ENCODE measurements around the gene SOCS1. TPM values are rescaled to one million over a fixed set of nuclear protein-coding genes. Genes with fewer than 3 reads are reported as not detected.

Gene SOCS1
- total and polyA plus RNA-seq, 8 donors: 11.8 to 27.4 (median 21.1) TPM

DNA sequence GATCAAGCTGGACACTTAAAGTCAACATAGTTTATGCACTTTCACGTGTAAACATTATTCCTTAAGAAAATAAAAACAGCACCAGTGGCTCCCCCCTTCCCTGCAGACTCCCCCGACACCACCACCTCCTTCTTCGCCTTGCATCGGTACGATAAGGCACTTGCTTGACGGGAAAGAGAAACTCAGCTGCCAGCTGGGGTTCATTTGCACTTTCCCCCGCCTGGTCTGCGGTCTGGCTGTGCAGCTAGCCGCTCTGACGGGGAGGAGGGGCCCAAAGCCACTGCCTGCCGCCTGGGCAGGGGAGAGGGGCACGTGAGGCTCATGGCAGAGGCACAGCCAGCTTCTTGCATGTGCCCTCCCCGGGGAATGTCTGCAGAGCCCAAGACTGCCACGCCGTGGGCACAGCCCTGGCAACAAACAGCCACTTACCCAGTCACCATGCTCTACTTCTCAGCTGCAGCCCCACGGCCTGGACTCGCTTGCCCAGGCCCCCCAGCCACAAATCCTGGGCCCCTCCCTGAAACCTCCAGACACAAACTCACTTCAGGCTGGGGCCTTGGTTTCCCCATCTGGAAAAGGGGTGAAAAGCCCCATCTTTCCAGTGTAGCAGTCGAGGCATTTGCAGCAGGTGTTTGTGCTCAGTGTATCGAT is 41.6 kb upstream of the SOCS1 start:
- peak overlapping the region in 1 of 2 donors; percentile 1 for H3K4me3 ChIP-seq

DNA sequence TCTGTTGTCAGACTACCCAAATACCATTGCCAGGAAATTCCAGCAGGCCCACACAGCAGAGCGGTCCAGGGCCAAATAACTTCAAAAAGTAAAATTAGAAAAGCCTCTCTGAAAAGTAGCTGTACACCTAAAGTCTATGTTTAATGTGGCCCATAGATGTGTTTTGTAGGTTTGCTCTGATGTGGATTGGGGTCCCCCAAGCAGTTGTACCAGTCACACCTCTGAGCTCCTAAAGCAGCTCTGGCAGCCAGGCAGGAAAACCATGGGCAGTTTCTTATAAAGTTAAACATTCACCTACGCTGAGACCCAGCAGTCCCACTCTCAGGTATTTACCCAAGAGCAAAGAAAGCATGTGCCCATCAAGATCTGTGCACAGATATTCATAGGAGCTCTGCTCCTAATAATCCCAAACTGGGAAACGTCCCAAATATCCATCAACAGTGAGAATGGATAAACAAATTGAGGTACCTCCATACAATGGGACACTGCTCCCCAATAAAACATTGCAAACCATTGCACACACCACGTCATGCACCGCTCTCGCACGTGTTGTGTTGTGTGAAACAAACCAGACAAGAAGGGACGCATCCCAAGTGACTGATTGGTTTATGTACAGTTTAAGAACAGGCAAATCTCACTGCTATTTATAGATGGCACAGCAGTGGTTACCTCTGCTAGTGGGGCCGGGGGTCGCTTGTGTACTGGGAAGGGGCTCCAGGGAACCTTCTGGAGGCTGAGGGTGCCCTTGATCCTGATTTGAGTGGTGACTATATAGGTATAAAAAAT is 40.9 kb upstream of the SOCS1 start:
- Histone ChIP-seq H3K4me3 (no peak overlapping the region), H3K9me3 (no peaks in the 10 kb centered on the region), H3K27me3 (no peaks in the 10 kb centered on the region), H3K4me1 (peaks cover 19 to 23% of the 10 kb centered on the region in 2 donors), H3K36me3 (no peaks in the 10 kb centered on the region), H3K27ac (peak overlapping the region; percentile 41 to 46)
- intact Hi-C loops (cut with DNase I): no loop called here
- TF ChIP-seq, protein P1, sequence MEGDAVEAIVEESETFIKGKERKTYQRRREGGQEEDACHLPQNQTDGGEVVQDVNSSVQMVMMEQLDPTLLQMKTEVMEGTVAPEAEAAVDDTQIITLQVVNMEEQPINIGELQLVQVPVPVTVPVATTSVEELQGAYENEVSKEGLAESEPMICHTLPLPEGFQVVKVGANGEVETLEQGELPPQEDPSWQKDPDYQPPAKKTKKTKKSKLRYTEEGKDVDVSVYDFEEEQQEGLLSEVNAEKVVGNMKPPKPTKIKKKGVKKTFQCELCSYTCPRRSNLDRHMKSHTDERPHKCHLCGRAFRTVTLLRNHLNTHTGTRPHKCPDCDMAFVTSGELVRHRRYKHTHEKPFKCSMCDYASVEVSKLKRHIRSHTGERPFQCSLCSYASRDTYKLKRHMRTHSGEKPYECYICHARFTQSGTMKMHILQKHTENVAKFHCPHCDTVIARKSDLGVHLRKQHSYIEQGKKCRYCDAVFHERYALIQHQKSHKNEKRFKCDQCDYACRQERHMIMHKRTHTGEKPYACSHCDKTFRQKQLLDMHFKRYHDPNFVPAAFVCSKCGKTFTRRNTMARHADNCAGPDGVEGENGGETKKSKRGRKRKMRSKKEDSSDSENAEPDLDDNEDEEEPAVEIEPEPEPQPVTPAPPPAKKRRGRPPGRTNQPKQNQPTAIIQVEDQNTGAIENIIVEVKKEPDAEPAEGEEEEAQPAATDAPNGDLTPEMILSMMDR (IDR thresholded peaks at IDR 0.05): no peak
- ATAC-seq: peak; percentile 69
- no peak for DNase-seq

More for the DNA sequence above, 41.6 kb upstream of the SOCS1 start:
- Histone ChIP-seq H3K9me3 (no peaks in the 10 kb centered on the region), H3K27ac (peak overlapping the region; percentile 41 to 46), H3K27me3 (no peaks in the 10 kb centered on the region), H3K36me3 (no peaks in the 10 kb centered on the region), H3K4me1 (peaks cover 19 to 23% of the 10 kb centered on the region in 2 donors)
- intact Hi-C loops (cut with DNase I): no loop called here
- ATAC-seq (peak; percentile 95), DNase-seq (peak in 3 of 4 donors; percentile 76 to 92 (median 92))
- TF ChIP-seq, protein P1 (IDR thresholded peaks at IDR 0.05): no peak

DNA sequence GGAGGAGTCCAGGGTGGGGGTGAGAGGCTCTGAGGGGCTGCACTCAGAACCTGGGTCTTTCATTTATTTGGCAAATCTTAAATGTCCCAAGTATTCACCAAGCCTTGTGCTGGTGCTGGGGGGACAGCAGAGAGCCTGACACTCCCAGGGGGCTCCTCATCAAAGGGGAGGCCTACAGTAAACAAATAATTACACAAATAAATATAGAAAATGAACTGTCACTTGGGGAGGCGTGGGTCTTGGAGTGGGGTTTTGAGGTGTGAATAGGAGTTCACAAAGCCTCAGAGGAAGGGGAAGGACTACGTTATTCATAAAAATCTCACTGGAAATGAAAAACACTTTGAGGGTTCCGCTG is 40.3 kb upstream of the SOCS1 start:
- Histone ChIP-seq H3K27me3 (no peaks in the 10 kb centered on the region), H3K36me3 (no peaks in the 10 kb centered on the region), H3K4me1 (peaks cover 19 to 23% of the 10 kb centered on the region in 2 donors), H3K4me3 (no peak overlapping the region), H3K27ac (peak overlapping the region in 1 of 2 donors; percentile 41), H3K9me3 (no peaks in the 10 kb centered on the region)
- TF ChIP-seq, protein P1 (IDR thresholded peaks at IDR 0.05): no peak
- intact Hi-C loops (cut with DNase I): no loop called here
- DNase-seq (no peak), ATAC-seq (no peak)

GRCh38 chr16:11295672-11296071 is 39.7 kb upstream of the SOCS1 start:
- Histone ChIP-seq H3K27ac (no peak overlapping the region), H3K9me3 (no peaks in the 10 kb centered on the region), H3K27me3 (no peaks in the 10 kb centered on the region), H3K36me3 (no peaks in the 10 kb centered on the region), H3K4me3 (no peak overlapping the region), H3K4me1 (peaks cover 19 to 23% of the 10 kb centered on the region in 2 donors)
- no peak for DNase-seq
- no peak for ATAC-seq
- intact Hi-C loops (cut with DNase I): no loop called here
- TF ChIP-seq, protein P1 (IDR thresholded peaks at IDR 0.05): no peak

- ATAC-seq: no peak
These were observed 36.2 kb upstream of the SOCS1 start for GRCh38 chr16:11292076-11292748.

More at GRCh38 chr16:11292076-11292748, 36.2 kb upstream of the SOCS1 start:
- no peak overlapping the region for H3K4me3 ChIP-seq
- H3K27me3 ChIP-seq: no peaks in the 10 kb centered on the region
- intact Hi-C loops (cut with DNase I): no loop called here
- TF ChIP-seq, protein P1 (IDR thresholded peaks at IDR 0.05): no peak
- no peaks in the 10 kb centered on the region for H3K9me3 ChIP-seq
- H3K36me3 ChIP-seq: no peaks in the 10 kb centered on the region
- no peak for DNase-seq
- no peak overlapping the region for H3K27ac ChIP-seq
- H3K4me1 ChIP-seq: peaks cover 9 to 11% of the 10 kb centered on the region in 2 donors

Data from left lung (tissue), 10 donors.